H1 (cell line): ENCODE data around the gene HTR1D. TPM values are rescaled to one million over a fixed set of nuclear protein-coding genes. Genes with fewer than 3 reads are reported as not detected.

Experiments
- GABPA ChIP-seq: IDR thresholded peaks from 2 replicates; pipeline ENCODE4 v1.6.1; 2011; ENCODE audit warnings: mild to moderate bottlenecking, low read length, moderate library complexity, borderline replicate concordance; ENCODE audit not compliant: insufficient read depth
- PHF8 ChIP-seq: fragments of 200-600 bp; sonication (generic); conservative IDR thresholded peaks from 2 replicates; pipeline ENCODE4 v1.7.1; 2012; ENCODE audit warnings: low read depth, mild to moderate bottlenecking, inconsistent platforms, low read length, moderate library complexity
- SAP30 ChIP-seq: fragments of 300-600 bp; sonication (generic); IDR thresholded peaks from 2 replicates; pipeline ENCODE4 v1.7.1; 2012; ENCODE audit warnings: low read length, moderate library complexity, mild to moderate bottlenecking, inconsistent platforms; ENCODE audit not compliant: insufficient read depth, insufficient replicate concordance
- SP2 ChIP-seq: IDR thresholded peaks from 2 replicates; pipeline ENCODE4 v1.6.1; 2012; ENCODE audit warnings: mild to moderate bottlenecking, low read length, inconsistent platforms
- SP4 ChIP-seq: IDR thresholded peaks from 2 replicates; pipeline ENCODE4 v1.6.1; 2012; ENCODE audit warnings: low read length, inconsistent platforms
- TCF12 ChIP-seq: IDR thresholded peaks from 2 replicates; pipeline ENCODE4 v1.6.1; 2011; ENCODE audit warnings: low read depth, mild to moderate bottlenecking, low read length
- ZNF274 ChIP-seq: IDR thresholded peaks from 2 replicates; pipeline ENCODE4 v1.7.0; 2012; ENCODE audit warnings: low read length, borderline replicate concordance; ENCODE audit errors: extremely low read depth
- polyA plus RNA-seq, 7 experiments: library from polyadenylated mRNA; depleted of rRNA in 3 of 7; stranded (reverse) in 5 of 7; unstranded in 2 of 7; fragments of >200 nt in 5 of 7; fragments of 200-250 nt in 2 of 7; gene quantifications; 1 replicate in 5 of 7; 2 replicates in 1 of 7; 4 replicates in 1 of 7; pipeline versions ENCODE4 v1.2.1 to v1.2.3, GENCODE V29; 2011 to 2013; ENCODE audit warnings: missing spikeins in 2 of 7, mixed read lengths in 2 of 7
- total RNA-seq: library from RNA; stranded (reverse); fragmentation: NEBNext Ultra II Directional; extraction: Animal tissue kit (Norgen Biotek cat#: 25700); gene quantifications from 2 replicates; pipeline ENCODE4 v1.2.1, GENCODE V29; 2021

Gene HTR1D
- total and polyA plus RNA-seq, 2 of the 8 experiments (the other 6 are each of a cell fraction or from before 2014, with no cell fraction given) = 8.8 to 11.5 TPM

DNA sequence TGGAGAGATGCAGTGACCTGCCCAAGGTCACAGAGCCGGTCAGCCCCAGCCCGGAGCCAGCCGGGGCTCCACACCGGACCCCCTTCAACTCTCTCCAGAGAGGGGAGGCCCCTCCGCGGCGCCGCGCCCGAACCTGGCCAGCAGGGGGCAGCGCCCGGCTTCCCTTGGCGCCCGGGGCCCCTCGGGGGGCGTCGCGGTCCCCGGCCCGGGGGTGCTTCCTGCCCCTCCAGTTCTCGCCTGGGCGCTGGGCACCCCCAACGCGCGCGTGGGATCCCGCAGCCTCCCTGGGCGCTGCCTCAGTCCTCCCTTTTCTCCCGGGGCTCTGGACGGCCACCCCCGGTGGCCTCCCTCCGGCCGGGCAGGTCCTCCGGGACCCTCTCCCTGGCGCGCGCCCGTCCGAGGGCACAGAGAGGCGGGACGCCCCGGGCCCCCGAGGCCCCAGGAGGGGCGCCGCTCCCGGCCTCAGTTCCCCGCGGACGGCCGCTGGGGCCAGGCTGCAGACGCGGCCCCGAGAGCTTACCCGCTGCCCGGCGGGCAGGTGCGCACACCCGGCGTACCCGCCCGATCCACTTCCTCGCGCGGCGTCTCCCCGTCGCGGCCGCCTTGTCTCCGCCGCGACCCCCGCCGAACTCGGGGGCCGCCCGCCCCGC lies 406 bp downstream of the HTR1D start (continued):
- TF ChIP-seq SAP30 (no peak), SP4 (no peak), ZNF274 (no peak), TCF12 (no peak), PHF8 (peak; percentile 26; the same call in 1 of the 2 replicates), SP2 (no peak), GABPA (peak; percentile 24; the same call in 1 of the 2 replicates)
